GM06990 (cell line): ENCODE results near the gene SLFN12L.

Experiments
- DNase-seq: peaks from one replicate; pipeline ENCODE4 v3.0.0-alpha.2; 2011; ENCODE audit not compliant: insufficient read length; ENCODE audit errors: extremely low read depth
- H3K27me3 ChIP-seq: replicated peaks from 2 replicates; pipeline ENCODE4 v1.6.0; 2011; ENCODE audit warnings: low read length; ENCODE audit not compliant: control insufficient read depth, insufficient read depth
- H3K36me3 ChIP-seq: 2 replicates; pipeline ENCODE4 v1.5.1; 2011; ENCODE audit warnings: low read length; ENCODE audit not compliant: control insufficient read depth, insufficient read depth
- H3K4me3 ChIP-seq: replicated peaks from 2 replicates; pipeline ENCODE4 v1.5.1; 2011; ENCODE audit warnings: low read depth, mild to moderate bottlenecking, control low read depth, low read length
- TF ChIP-seq, protein P1 (sequence below): IDR thresholded peaks from 2 replicates; pipeline ENCODE4 v1.5.1; 2011; ENCODE audit warnings: low read length, control low read depth, mild to moderate bottlenecking, inconsistent platforms; ENCODE audit not compliant: insufficient read depth, poor library complexity, severe bottlenecking

Gene SLFN12L

DNA sequence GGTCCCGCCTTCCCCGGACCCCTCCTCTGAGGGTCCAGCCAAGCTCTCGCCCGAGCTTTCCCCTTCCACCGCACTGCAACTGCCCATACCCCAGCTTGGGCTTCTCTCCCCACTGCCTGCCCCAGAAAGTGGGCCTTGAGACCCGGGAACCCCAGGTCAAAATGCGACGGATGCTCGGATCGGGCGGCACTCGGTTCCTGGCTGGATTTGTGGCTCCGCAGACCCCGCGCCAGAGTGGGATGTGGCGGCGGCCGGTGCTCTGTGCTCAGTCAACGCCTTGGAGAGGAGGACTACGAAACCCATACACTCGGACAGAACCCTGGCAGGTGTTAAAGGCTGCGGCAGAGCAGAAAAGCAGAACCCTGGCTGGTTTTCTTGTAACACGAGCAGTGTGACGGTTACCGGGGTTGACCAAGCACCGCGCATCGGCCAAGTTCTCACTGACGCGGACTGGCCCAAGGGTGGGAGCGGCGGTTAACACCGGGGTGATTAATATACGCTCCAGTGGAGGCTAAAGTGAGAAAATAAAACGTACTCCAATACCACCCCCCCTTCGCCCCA lies 88.0 kb downstream of the SLFN12L start:
- TF ChIP-seq, protein P1, sequence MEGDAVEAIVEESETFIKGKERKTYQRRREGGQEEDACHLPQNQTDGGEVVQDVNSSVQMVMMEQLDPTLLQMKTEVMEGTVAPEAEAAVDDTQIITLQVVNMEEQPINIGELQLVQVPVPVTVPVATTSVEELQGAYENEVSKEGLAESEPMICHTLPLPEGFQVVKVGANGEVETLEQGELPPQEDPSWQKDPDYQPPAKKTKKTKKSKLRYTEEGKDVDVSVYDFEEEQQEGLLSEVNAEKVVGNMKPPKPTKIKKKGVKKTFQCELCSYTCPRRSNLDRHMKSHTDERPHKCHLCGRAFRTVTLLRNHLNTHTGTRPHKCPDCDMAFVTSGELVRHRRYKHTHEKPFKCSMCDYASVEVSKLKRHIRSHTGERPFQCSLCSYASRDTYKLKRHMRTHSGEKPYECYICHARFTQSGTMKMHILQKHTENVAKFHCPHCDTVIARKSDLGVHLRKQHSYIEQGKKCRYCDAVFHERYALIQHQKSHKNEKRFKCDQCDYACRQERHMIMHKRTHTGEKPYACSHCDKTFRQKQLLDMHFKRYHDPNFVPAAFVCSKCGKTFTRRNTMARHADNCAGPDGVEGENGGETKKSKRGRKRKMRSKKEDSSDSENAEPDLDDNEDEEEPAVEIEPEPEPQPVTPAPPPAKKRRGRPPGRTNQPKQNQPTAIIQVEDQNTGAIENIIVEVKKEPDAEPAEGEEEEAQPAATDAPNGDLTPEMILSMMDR, result no peak
- Histone ChIP-seq H3K36me3 (peaks cover 3% of the 10 kb centered on the region), H3K27me3 (no peaks in the 10 kb centered on the region), H3K4me3 (peak overlapping the region; percentile 84)
- DNase-seq, result peak; percentile 65

DNA sequence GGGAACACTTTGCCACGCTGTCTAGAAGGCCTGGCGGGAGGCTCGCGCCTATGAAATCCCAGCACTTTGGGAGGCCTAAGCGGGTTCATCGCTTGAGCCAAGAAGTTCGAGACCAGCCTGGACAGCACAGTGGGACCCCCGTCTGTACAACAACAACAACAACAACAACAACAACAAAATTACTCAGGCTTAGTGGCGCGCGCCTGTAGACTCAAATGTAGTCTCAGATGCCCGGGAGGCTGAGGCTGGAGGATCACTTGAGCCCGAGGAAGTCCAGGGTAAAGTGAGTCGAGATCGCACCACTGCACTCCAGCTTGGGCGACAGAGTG lies 88.6 kb downstream of the SLFN12L start:
- H3K27me3 ChIP-seq, result no peaks in the 10 kb centered on the region
- H3K36me3 ChIP-seq, result peaks cover 3% of the 10 kb centered on the region
- TF ChIP-seq, protein P1, result no peak
- H3K4me3 ChIP-seq, result peak overlapping the region; percentile 84
- DNase-seq, result no peak

DNA sequence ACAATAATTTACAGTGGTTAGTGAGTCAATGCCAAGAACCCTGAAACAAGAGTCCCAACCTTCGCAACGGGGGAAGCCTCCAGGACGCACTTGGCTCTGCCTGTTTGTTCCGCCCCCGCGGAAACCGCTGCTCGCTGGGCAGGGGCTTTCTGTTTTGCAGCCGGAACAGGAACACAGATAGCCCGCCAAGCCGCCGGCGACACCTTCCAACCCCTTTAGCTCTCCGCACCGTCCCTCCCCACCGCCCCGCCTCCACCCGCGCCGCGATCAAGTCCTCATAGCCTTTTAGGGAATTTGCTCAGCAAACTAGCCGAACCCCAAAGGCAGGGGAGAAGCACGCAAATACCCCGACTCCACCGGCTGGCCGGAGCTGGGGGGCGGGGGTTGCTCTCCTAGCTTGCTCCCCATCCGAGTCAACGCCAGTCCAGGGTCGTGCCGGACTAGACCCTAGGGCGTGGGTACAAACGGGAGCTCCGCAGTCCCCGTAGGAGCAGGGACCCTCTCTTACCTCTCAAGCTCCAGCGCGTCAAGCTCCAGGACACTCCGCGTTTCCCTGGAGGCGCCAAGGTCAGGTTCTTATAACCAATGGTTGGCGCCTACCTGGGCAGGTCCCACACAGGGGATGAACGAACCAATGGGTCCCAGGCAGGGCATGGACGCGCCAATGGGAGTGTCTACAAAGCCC lies 89.1 kb downstream of the SLFN12L start, which contains the start of gene SLFN13:
Gene SLFN13, minus strand, starts transcription at position 553 of the 685 bp plus-strand sequence. CDS start 3,086 bp downstream, outside the sequence.
- peak; percentile 91 for DNase-seq
- TF ChIP-seq, protein P1, result no peak
- Histone ChIP-seq H3K4me3 (peak within 1 kb of the TSS; percentile 84), H3K36me3 (peaks cover 3% of the 10 kb centered on the region), H3K27me3 (no peaks in the 10 kb centered on the region)

DNA sequence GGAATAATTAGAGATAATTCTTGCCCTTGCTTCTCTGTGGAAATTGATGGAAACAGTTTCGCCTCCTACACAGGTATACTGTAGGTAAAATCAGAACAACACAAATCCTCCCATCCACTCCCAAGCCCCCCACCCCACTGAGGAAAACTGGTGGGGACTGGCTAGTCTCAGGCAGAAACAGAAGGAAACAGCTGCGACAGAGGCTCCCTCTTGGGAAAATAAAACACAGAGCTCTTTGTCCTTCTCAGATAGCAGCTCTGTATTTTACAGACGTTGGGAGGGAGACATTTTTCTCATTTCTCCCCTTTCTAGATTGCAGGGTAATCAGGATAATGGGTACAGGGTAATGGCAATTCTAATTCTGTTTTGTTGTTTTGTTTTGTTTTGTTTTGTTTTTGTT lies 90.0 kb downstream of the SLFN12L start:
- Histone ChIP-seq H3K4me3 (peak overlapping the region; percentile 84), H3K27me3 (no peaks in the 10 kb centered on the region), H3K36me3 (peaks cover 3% of the 10 kb centered on the region)
- DNase-seq, result no peak
- TF ChIP-seq, protein P1, result no peak

DNA sequence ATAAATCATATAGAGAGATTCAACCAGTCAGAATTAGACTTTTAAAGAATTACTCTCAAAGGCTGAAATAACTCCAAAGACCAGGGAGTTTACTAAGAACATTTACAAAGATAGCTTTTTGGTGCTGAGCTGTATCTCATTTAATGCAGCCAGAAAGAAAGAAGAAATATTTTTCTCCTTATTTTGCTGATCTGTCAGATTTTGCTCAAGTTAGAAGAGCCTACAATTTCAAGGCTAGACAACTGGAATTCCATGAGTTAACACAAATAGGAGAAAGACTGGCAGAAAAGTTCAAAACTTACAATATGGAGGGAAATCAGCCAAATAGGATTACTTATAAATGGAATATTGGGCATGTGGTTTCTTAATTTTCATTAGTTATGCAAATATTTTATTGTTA lies 99.0 kb downstream of the SLFN12L start:
- H3K27me3 ChIP-seq, result no peaks in the 10 kb centered on the region
- no peak overlapping the region for H3K4me3 ChIP-seq
- no peak for DNase-seq
- TF ChIP-seq, protein P1, result no peak
- H3K36me3 ChIP-seq, result no peaks in the 10 kb centered on the region
